GM12891 (cell line): Measurements from ENCODE around the gene XDH.

Experiments
- POLR2AphosphoS5 ChIP-seq: IDR thresholded peaks from 2 replicates; pipeline ENCODE4 v1.6.1; 2011; ENCODE audit warnings: low read depth, low read length, control low read depth
- TAF1 ChIP-seq: IDR thresholded peaks from 2 replicates; pipeline ENCODE4 v1.6.1; 2011; ENCODE audit warnings: low read depth, low read length, control low read depth

GRCh38 chr2:31354837-31355236, 59.7 kb downstream of the XDH start:
- TF ChIP-seq TAF1 (no peak), POLR2AphosphoS5 (no peak)
